AG04450 (cell line): ENCODE measurements around the gene RGS6. TPM values are rescaled to one million over a fixed set of nuclear protein-coding genes. Genes with fewer than 3 reads are reported as not detected.

Experiments
- CTCF ChIA-PET: fragments of 300-600, 350-600 bp; formaldehyde crosslinking; extraction: SDS; loops from one replicate; lab custom pipeline; 2022; ENCODE audit warnings: antibody characterized with exemption, inconsistent platforms; lab: Charles Lee
- POLR2A ChIA-PET: fragments of 350-600 bp; formaldehyde crosslinking; extraction: SDS; loops from one replicate; lab custom pipeline; 2021; ENCODE audit warnings: antibody characterized with exemption, inconsistent platforms; lab: Yijun Ruan, JAX
- DNase-seq: peaks from one replicate; pipeline ENCODE4 v3.0.0-alpha.2; 2011; ENCODE audit warnings: low read depth, low spot score
- H3K27ac ChIP-seq: one replicate; pipeline ENCODE4 v1.5.1; 2012; ENCODE audit warnings: low read depth, low read length, control low read depth
- H3K27me3 ChIP-seq: one replicate; pipeline ENCODE4 v1.6.0; 2012; ENCODE audit warnings: low read length; ENCODE audit not compliant: control insufficient read depth, insufficient read depth
- H3K4me3 ChIP-seq: 2 replicates; pipeline ENCODE4 v1.5.1; 2011; ENCODE audit warnings: mild to moderate bottlenecking, low read depth, low read length, control low read depth
- H3K9me3 ChIP-seq: 2 replicates; pipeline ENCODE4 v1.5.1; 2012; ENCODE audit warnings: low read length; ENCODE audit not compliant: control insufficient read depth, insufficient read depth
- polyA plus RNA-seq: library from polyadenylated mRNA; depleted of rRNA; stranded (reverse); fragments of >200 nt; gene quantifications from 2 replicates; pipeline ENCODE4 v1.2.3, GENCODE V29; 2011
- TF ChIP-seq, protein P1 (sequence below): IDR thresholded peaks from 2 replicates; pipeline ENCODE4 v1.5.1; 2011; ENCODE audit warnings: low read depth, low read length, control low read depth, inconsistent platforms

RGS6 gene
- polyA plus RNA-seq, 1 experiment = not detected

- Histone ChIP-seq H3K27me3 (no peaks in the 10 kb centered on the region), H3K9me3 (no peaks in the 10 kb centered on the region), H3K27ac (no peak overlapping the region), H3K4me3 (no peak overlapping the region)
- POLR2A ChIA-PET = no interaction called here
- DNase-seq = no peak
- CTCF ChIA-PET = no interaction called here
- TF ChIP-seq, protein P1, sequence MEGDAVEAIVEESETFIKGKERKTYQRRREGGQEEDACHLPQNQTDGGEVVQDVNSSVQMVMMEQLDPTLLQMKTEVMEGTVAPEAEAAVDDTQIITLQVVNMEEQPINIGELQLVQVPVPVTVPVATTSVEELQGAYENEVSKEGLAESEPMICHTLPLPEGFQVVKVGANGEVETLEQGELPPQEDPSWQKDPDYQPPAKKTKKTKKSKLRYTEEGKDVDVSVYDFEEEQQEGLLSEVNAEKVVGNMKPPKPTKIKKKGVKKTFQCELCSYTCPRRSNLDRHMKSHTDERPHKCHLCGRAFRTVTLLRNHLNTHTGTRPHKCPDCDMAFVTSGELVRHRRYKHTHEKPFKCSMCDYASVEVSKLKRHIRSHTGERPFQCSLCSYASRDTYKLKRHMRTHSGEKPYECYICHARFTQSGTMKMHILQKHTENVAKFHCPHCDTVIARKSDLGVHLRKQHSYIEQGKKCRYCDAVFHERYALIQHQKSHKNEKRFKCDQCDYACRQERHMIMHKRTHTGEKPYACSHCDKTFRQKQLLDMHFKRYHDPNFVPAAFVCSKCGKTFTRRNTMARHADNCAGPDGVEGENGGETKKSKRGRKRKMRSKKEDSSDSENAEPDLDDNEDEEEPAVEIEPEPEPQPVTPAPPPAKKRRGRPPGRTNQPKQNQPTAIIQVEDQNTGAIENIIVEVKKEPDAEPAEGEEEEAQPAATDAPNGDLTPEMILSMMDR = no peak
Measured at GRCh38 chr14:72118841-72119240, 186.6 kb downstream of the RGS6 start.

DNA sequence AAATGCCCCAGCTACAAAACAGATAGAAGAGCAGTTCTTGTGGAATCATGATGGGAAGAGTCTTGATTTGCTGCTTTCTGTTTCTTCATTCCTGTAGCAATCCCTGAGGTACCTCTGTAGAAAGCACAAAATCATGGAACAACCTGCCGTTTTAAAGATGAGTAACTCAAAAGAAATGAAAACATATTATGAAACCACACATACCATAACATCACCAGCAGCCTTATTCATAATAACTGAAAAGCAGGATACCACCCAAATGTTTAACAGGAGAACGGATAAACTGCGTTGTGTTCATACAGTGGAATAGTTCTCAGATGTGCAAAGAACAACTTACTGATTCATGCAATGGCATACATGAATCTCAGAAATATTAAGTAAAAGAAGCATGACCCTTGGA is 188.1 kb downstream of the RGS6 start:
- H3K27ac ChIP-seq = no peak overlapping the region
- H3K9me3 ChIP-seq = no peaks in the 10 kb centered on the region
- ChIA-PET CTCF (no interaction called here), POLR2A (no interaction called here)
- no peak for DNase-seq
- no peak overlapping the region for H3K4me3 ChIP-seq
- H3K27me3 ChIP-seq = no peaks in the 10 kb centered on the region
- TF ChIP-seq, protein P1 = no peak

GRCh38 chr14:72123755-72124154 is 191.5 kb downstream of the RGS6 start:
- H3K9me3 ChIP-seq = no peaks in the 10 kb centered on the region
- no peak overlapping the region for H3K4me3 ChIP-seq
- no peaks in the 10 kb centered on the region for H3K27me3 ChIP-seq
- TF ChIP-seq, protein P1 = no peak
- no peak for DNase-seq
- ChIA-PET POLR2A (no interaction called here), CTCF (no interaction called here)
- no peak overlapping the region for H3K27ac ChIP-seq

- no peak overlapping the region for H3K27ac ChIP-seq
- no peaks in the 10 kb centered on the region for H3K9me3 ChIP-seq
- CTCF ChIA-PET = no interaction called here
- TF ChIP-seq, protein P1 = no peak
- H3K4me3 ChIP-seq = no peak overlapping the region
- no peak for DNase-seq
- POLR2A ChIA-PET = no interaction called here
- H3K27me3 ChIP-seq = no peaks in the 10 kb centered on the region
Measured at GRCh38 chr14:72124171-72124570, 191.9 kb downstream of the RGS6 start.

GRCh38 chr14:72126091-72126490 is 193.9 kb downstream of the RGS6 start:
- ChIA-PET POLR2A (no interaction called here), CTCF (no interaction called here)
- H3K9me3 ChIP-seq = no peaks in the 10 kb centered on the region
- H3K27me3 ChIP-seq = no peaks in the 10 kb centered on the region
- no peak for DNase-seq
- TF ChIP-seq, protein P1 = no peak
- H3K27ac ChIP-seq = no peak overlapping the region
- no peak overlapping the region for H3K4me3 ChIP-seq
